Stimulated activated CD8-positive, alpha-beta memory T cell treated with anti-CD3 and anti-CD28 coated beads, Interleukin-12 subunit alpha, Interleukin-12 subunit beta, amount 100 ng/mL, for 1 hour (primary cell): ENCODE results near the gene SLC25A30.
A peak's percentile ranks its signal among the peaks of the same experiment; 100 is the strongest.
"Not testable (repeated sequence)": the region's sequence is repeated elsewhere in the genome, so short reads cannot be mapped to it uniquely, and the experiment has no call there.

ENCODE experiments used
- DNase-seq: peaks from one replicate; pipeline ENCODE4 v3.0.0-alpha.2; 2020; ENCODE audit warnings: low read depth

Gene SLC25A30

DNA sequence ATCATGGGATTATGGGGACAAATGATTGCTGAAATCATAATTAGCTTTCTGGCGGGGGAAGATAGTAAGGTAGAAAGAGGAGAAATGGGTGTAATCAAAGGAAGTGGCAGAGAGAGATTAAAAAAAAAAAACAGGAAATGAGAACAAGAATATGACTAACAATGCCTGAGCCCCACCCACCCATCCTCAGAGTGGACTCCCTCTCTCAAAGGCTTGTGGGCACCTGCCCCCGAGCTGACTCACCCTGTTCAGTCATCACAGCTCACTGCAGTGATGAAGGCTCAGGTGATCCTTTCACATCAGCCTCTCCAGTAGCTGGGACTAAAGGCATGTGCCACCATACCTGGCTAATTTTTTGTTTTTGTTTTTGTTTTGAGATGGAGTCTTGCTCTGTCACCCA is 50.8 kb downstream of the SLC25A30 start:
- peak; percentile 86 for DNase-seq

DNA sequence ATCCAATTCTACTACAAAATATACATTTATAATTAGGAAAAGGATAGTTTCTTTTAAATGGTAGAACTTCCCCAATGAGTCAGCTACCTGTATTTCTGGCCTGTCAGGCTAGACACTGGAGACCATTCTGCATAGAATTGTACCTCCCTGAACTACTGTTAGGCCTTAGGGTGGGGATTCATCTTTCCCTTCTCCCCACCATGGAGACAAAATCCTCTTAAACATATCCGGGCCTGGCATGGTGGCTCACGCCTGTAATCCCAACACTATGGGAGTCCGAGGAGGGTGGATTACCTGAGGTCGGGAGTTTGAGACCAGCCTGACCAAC is 52.7 kb downstream of the SLC25A30 start:
- DNase-seq, result no peak

DNA sequence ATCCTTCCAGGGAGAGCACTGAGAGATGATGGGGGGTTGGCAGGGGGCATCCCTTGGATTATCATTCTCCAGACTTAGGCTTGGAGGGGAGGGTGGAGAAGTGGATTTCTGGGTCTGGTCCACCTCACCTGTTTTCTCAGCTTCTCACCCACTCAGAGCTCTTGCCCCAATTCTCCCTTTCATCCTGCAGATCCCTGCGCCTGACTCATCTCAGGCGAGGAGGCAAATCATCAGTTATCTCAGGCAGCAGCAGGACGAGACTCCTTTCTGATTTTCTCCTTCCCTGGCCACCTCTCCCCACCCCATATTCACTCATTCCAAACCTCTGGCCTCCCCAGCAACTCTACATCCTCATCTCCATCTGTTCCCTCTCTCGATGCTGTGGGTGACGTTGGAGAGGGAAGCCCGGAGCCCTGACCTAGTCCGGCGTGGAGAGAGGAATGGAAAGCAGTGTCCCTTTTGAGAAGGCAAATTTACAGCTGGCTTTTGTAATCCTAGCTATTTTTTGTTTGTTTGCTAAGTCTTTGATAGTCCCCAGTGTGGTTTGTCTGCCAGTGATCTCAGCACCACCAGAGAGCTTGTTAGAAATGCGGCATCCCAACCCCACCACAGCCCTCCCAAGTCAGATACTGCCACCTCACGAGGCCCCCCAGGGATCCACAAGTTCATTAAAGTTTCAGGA is 53.2 kb downstream of the SLC25A30 start:
- DNase-seq, result no peak

DNA sequence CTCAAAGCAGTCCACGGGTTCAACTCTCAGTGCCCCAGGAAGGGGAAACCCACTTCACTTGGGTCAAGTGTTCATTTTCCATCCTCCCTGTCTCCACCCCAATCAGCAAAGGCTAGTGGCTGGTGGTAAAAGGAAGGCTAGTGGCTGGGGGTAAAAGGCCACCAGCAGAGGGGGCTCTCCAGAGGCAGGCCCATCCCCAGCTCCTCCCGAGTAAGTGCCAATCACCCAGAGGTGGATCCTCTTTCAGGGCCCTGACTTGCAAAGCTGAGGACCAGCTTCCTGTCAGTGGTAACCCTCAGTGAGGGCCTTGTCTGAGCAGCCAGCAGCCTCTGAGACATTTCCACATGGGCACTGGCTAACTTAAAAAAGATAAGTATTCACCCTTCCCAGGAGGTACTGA is 55.2 kb downstream of the SLC25A30 start:
- no peak for DNase-seq

DNA sequence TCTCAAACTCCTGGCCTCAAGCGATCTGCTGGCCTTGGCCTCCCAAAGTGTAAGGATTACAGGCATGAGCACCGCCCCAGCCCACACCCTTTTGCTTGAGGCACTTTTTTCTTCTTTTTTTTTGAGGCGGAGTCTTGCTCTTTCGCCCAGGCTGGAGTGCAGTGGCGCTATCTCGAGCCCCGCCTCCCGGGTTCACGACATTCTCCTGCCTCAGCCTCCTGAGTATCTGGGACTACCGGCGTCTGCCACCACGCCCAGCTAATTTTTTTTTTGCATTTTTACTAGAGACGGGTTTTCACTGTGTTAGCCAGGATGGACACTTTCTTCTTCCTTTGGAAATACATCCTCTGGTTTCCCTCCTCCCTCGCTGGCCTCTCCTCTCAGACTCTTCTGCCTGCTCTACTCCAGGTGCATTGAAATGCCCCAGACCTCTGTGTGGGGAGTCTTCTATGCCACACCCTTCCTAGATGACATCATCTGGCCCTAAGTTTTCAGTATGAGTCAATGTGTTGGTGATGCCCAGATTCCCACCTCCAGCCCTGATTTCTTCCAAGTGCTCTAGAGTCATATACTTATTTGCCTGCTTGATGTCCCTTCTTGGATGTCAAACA is 56.5 kb downstream of the SLC25A30 start:
- no peak for DNase-seq

DNA sequence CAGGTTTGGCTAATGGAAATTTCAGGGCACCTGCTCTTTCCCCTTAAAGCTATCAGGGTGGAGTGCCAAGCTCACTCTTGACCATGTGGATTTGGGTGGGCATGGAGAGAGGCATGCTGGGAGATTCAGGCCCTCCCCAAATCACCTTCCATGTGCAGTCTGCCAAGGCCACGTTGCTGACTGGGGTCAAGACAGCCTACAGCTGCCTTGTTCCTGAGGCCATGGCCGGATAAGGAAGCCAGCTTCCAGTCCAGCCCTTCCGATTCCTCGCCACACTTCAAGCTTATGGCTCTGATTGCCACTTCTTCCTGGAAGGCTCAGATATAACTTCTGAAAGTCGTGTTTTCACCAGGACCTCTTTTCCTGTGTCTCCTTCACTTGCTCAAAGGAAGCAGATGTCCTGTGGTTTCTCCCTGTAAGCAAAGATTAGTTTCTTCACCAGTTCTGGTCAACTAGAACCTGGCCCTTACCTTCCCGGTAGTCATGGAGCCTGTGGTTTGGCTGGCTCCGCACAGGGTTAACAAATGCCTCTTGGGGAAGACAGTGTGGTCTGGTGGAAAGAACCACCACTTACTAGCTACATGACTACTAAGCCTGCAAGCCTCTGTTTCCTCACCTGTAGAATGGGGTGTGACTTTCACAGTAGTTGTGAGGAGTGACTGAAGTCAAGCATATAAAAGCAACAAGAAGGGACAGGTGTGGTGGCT is 61.1 kb downstream of the SLC25A30 start:
- DNase-seq, result no peak

DNA sequence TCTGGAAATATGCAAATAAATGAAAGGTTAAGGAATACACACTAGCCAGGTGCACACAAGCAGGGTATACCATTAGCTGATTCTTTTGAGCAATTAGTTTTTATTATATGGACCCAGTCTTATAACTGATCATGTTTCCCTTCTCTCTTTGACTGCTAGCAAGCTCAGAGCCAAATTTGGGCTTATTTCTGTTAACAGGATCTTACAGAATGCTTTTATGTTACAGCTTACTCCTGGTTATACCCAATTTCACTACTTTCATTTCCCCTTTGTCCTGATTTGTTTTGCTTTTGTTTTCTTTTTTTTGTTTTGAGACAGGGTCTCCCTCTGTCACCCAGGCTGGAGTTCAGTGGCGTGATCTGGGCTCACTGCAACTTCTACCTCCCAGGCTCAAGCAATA is 64.3 kb downstream of the SLC25A30 start:
- DNase-seq, result no peak

DNA sequence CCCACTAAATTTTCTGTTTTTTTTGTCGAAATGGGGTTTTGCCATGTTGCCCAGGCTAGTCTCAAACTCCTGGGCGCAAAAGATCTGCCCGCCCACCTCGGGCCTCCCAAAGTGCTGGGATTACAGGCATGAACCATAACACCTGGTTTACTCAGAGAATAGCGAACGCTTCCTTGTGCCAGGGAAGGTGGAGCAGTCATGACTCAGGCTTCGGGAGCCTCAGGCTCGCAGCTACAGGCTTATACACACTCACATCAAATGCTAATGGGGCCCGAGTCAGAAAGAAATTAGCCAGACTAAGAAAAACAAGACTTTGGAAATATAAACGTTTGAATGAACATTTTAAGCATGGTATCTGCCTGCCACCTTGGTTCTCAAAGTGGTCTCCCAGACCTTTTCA is 66.1 kb downstream of the SLC25A30 start:
- no peak for DNase-seq

DNA sequence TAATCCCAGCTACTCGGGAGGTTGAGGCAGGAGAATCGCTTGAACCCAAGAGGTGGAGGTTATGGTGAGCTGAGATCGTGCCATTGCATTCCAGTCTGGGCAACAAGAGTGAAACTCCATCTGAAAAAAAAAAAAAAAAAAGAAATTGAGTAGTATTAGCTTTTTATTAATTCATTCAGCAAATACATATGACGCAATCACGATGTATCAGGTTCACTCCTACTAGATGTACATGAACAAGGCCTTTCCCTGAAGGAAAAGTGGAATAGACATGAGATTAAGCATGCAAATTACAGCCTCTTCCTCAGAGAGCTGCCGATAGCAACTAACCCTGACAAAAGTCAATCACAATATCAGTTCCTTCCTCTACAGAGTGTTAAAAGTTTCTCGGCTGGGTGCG is 68.0 kb downstream of the SLC25A30 start:
- DNase-seq, result no peak

DNA sequence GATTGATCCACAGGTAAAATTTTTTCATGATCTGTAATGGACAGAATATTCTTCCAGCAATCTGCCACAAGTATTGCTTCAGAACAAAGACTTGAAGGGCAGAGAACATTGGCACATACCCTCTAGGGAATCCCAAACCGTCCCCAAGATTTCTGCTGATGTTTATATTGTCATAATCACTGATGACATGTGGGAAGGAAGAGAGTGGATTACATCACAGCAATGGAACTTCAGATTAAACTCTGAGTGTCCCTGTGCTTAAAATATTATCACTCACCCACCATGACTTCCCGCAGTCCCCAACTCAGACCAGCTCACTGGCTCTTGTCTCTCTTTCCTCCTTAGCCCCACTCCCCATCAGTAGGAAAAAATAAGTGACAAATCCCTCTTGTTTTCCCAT is 68.7 kb downstream of the SLC25A30 start:
- no peak for DNase-seq

DNA sequence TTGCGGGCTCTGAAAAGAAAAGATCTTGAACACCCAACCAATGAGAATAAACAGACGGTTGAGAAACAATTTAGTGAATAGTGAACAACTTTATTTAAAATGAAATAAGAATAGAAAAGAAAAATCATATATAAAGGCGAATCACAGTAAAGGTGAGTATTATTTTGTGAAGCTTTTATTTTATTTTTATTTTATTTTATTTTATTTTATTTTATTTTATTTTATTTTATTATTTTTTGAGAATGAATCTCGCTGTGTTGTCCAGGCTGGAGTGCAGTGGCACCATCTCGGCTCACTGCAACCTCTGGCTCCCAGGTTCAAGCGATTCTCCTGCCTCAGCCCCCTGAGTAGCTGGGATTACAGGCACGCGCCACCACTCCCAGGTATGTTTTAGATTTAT is 74.1 kb downstream of the SLC25A30 start:
- not testable (repeated sequence) for DNase-seq
